HepG2 (cell line): ENCODE data around the gene ST6GALNAC3. TPM values are rescaled to one million over a fixed set of nuclear protein-coding genes. Genes with fewer than 3 reads are reported as not detected.

Experiments
- ATAC-seq: fragments of 200-7000 bp; cut with Tn5 transposase; 3 replicates; pipeline ENCODE4 v1.9.1; 2020; ENCODE audit warnings: mild to moderate bottlenecking, moderate library complexity
- BruUV-seq: library from RNA; stranded (reverse); fragments of 400-500 nt; replicated peaks from 2 replicates; lab custom pipeline; 2021; lab: Mats Ljungman, UMichigan
- CTCF ChIA-PET: fragments of 300-600 bp; formaldehyde crosslinking; extraction: SDS; loops from one replicate; lab custom pipeline; 2021; ENCODE audit warnings: low total read pairs, inconsistent platforms, low intra/inter-chr PET ratio; lab: Yijun Ruan, JAX
- POLR2A ChIA-PET: fragments of 350-600 bp; sonication (Branson Sonifier 250); formaldehyde crosslinking; loops from one replicate; lab custom pipeline; 2020; ENCODE audit warnings: antibody characterized with exemption, inconsistent platforms; lab: Yijun Ruan, JAX
- DNase-seq: peaks from one replicate; pipeline ENCODE4 v3.0.0-alpha.2; 2015; ENCODE audit warnings: low spot score
- FAIRE-seq: peaks from 3 replicates; lab custom pipeline; 2011; peaks lifted over from hg19 to GRCh38; lab: Jason Lieb, UNC
- H2AFZ ChIP-seq: one replicate; pipeline ENCODE4 v1.6.1; 2011; ENCODE audit warnings: low read length, inconsistent platforms
- H3K27ac ChIP-seq: fragments of 300-600 bp; 3 replicates; pipeline ENCODE4 v1.8.0; 2011; ENCODE audit warnings: mixed run types, mild to moderate bottlenecking, mixed read lengths, low read length, inconsistent platforms; ENCODE audit not compliant: insufficient read depth; ENCODE audit errors: extremely low read length
- H3K27me3 ChIP-seq, 2 experiments: fragments of 200-600 bp in 1 of 2; 2 replicates in 1 of 2; 3 replicates in 1 of 2; pipeline versions ENCODE4 v1.6.0 to v1.8.0; 2011; ENCODE audit warnings: low read length in 2 of 2, mild to moderate bottlenecking in 2 of 2, moderate library complexity in 2 of 2, inconsistent platforms in 1 of 2; ENCODE audit not compliant: insufficient read depth in 2 of 2, control insufficient read depth in 1 of 2
- H3K36me3 ChIP-seq, 2 experiments: fragments of 200-600 bp in 1 of 2; replicated peaks in 1 of 2; 2 replicates in 1 of 2; 3 replicates in 1 of 2; pipeline versions ENCODE4 v1.5.1 to v1.8.0; 2011; ENCODE audit warnings: low read length in 2 of 2, inconsistent platforms in 1 of 2; ENCODE audit not compliant: insufficient read depth in 2 of 2, control insufficient read depth in 1 of 2
- H3K4me1 ChIP-seq: 2 replicates; pipeline ENCODE4 v1.5.1; 2012; ENCODE audit warnings: low read length, inconsistent platforms; ENCODE audit not compliant: insufficient read depth
- H3K4me2 ChIP-seq: 2 replicates; pipeline ENCODE4 v1.6.0; 2011; ENCODE audit warnings: low read depth, low read length, inconsistent platforms
- H3K4me3 ChIP-seq, 3 experiments: fragments of 200-600 bp in 1 of 3; sonication (generic), shearing (Covaris generic) in 1 of 3; replicated peaks in 1 of 3; 2 replicates each; pipeline ENCODE4 v1.5.1; 2011 to 2016; ENCODE audit warnings: low read length in 3 of 3, inconsistent platforms in 2 of 3, low read depth in 2 of 3, mild to moderate bottlenecking in 2 of 3, control low read depth in 1 of 3, mixed read lengths in 1 of 3; ENCODE audit not compliant: insufficient read depth in 1 of 3
- H3K79me2 ChIP-seq: one replicate; pipeline ENCODE4 v1.6.1; 2011; ENCODE audit warnings: low read length, inconsistent platforms; ENCODE audit not compliant: insufficient read depth
- H3K9ac ChIP-seq: 2 replicates; pipeline ENCODE4 v1.6.0; 2011; ENCODE audit warnings: mild to moderate bottlenecking, low read depth, low read length, inconsistent platforms; ENCODE audit not compliant: insufficient read depth
- H3K9me3 ChIP-seq: 2 replicates; pipeline ENCODE4 v1.5.1; 2012; ENCODE audit warnings: mild to moderate bottlenecking, low read length
- H4K20me1 ChIP-seq: 2 replicates; pipeline ENCODE4 v1.6.0; 2011; ENCODE audit warnings: inconsistent platforms, mild to moderate bottlenecking, low read length, moderate library complexity; ENCODE audit not compliant: insufficient read depth
- ATM ChIP-seq: fragments of 450-650 bp; IDR thresholded peaks from 2 replicates; pipeline ENCODE4 v1.7.1; 2017; ENCODE audit warnings: mild to moderate bottlenecking, borderline replicate concordance
- E2F1 ChIP-seq: sonication (generic); formaldehyde crosslinking; IDR thresholded peaks from 2 replicates; pipeline ENCODE4 v1.5.0; 2020; ENCODE audit warnings: missing genetic modification reagents
- GMEB2 ChIP-seq: IDR thresholded peaks from 2 replicates; pipeline ENCODE4 v1.6.1; 2016; ENCODE audit warnings: missing biosample characterization, missing genetic modification reagents, low read depth
- HMGXB4 ChIP-seq, 2 experiments: sonication (generic) in 1 of 2; formaldehyde crosslinking in 1 of 2; IDR thresholded peaks; 2 replicates each; pipeline versions ENCODE4 v1.4.0 to v1.6.1; 2018 to 2020; ENCODE audit warnings: missing genetic modification reagents in 2 of 2, borderline replicate concordance in 1 of 2, low read depth in 1 of 2, mild to moderate bottlenecking in 1 of 2, missing biosample characterization in 1 of 2
- MXI1 ChIP-seq: IDR thresholded peaks from 3 replicates; pipeline ENCODE4 v1.6.1; 2012; ENCODE audit warnings: low read depth, low read length, inconsistent platforms, borderline replicate concordance
- NFYB ChIP-seq: sonication (generic); formaldehyde crosslinking; IDR thresholded peaks from 2 replicates; pipeline ENCODE4 v1.4.0; 2020; ENCODE audit warnings: missing genetic modification reagents
- REL ChIP-seq: sonication (generic); formaldehyde crosslinking; conservative IDR thresholded peaks from 2 replicates; pipeline ENCODE4 v1.8.0; 2022; ENCODE audit warnings: mild to moderate bottlenecking, missing genetic modification reagents, moderate library complexity
- RNF219 ChIP-seq: sonication (generic); formaldehyde crosslinking; IDR thresholded peaks from 2 replicates; pipeline ENCODE4 v1.5.0; 2020; ENCODE audit warnings: mild to moderate bottlenecking, missing genetic modification reagents
- SIN3B ChIP-seq: fragments of 150-350 bp; IDR thresholded peaks from 2 replicates; pipeline ENCODE4 v1.6.1; 2014; ENCODE audit warnings: low read length
- U2AF1 ChIP-seq: fragments of 200-400 bp; formaldehyde crosslinking; optimal IDR thresholded peaks from 2 replicates; pipeline ENCODE3; 2017; ENCODE audit warnings: mild to moderate bottlenecking, low read depth, low read length
- ZBTB33 ChIP-seq: sonication (generic); formaldehyde crosslinking; IDR thresholded peaks from 2 replicates; pipeline ENCODE4 v1.4.0; 2020; ENCODE audit warnings: missing genetic modification reagents
- ZFP36 ChIP-seq: fragments of 150-350 bp; IDR thresholded peaks from 2 replicates; pipeline ENCODE4 v1.6.1; 2018; ENCODE audit warnings: borderline replicate concordance, low read length, low read depth; ENCODE audit not compliant: partially characterized antibody
- ZNF772 ChIP-seq: sonication (generic); formaldehyde crosslinking; IDR thresholded peaks from 2 replicates; pipeline ENCODE4 v1.5.0; 2020; ENCODE audit warnings: mild to moderate bottlenecking, missing genetic modification reagents
- ZSCAN12 ChIP-seq: sonication (generic); formaldehyde crosslinking; IDR thresholded peaks from 2 replicates; pipeline ENCODE4 v1.9.0; 2021; ENCODE audit warnings: mild to moderate bottlenecking, missing genetic modification reagents
- WGBS: methylation state at CpG from one replicate; pipeline ENCODE4 v1.1.6; 2017; ENCODE audit warnings: low lambda C conversion rate; 5-methylcytosine and 5-hydroxymethylcytosine counted together
- in situ Hi-C: cut with HindIII; loops from 2 replicates; pipeline ENCODE4 v1.10.0; 2017; ENCODE audit warnings: low pct_unique_long_range_greater_than_20kb; ENCODE audit not compliant: extremely low pct_ligation_motif_present
- intact Hi-C: fragments of 100-400 bp; cut with micrococcal nuclease; formaldehyde crosslinking; loops from one replicate; pipeline ENCODE4 v1.10.0; 2022; ENCODE audit not compliant: unreplicated experiment
- polyA plus RNA-seq, 8 experiments: library from polyadenylated mRNA; depleted of rRNA in 3 of 8; stranded (reverse) in 7 of 8; unstranded in 1 of 8; fragments of >200 nt; fragmentation: Illumina TruSeq in 4 of 8; extraction: Trizol in 4 of 8; gene quantifications; 2 replicates each; pipeline versions ENCODE4 v1.2.1 to v1.2.3, GENCODE V29; 2011 to 2016; ENCODE audit warnings: low read depth in 4 of 8, missing spikeins in 1 of 8, mixed read lengths in 1 of 8; ENCODE audit not compliant: insufficient read depth in 1 of 8
- total RNA-seq, 5 experiments: library from RNA; depleted of rRNA; stranded (reverse); fragments of >200 nt; fragmentation: Illumina TruSeq; extraction: Trizol; gene quantifications; 2 replicates each; pipeline ENCODE4 v1.2.3, GENCODE V29; 2016; ENCODE audit warnings: low read depth in 1 of 5

ST6GALNAC3 gene
- total and polyA plus RNA-seq, 2 of the 13 experiments (the other 11 are each of a cell fraction or from before 2014, with no cell fraction given): not detected

GRCh38 chr1:76425201-76426145, 350.9 kb downstream of the ST6GALNAC3 start:
- Histone ChIP-seq H3K36me3 (no peaks in the 10 kb centered on the region), H3K27ac (no peak overlapping the region), H3K79me2 (no peaks in the 10 kb centered on the region), H2AFZ (no peak overlapping the region), H3K27me3 (no peaks in the 10 kb centered on the region), H3K9me3 (peaks cover 5% of the 10 kb centered on the region; the same call in 1 of the 2 replicates), H4K20me1 (no peaks in the 10 kb centered on the region), H3K9ac (no peak overlapping the region), H3K4me3 (no peak overlapping the region), H3K4me2 (no peak overlapping the region), H3K4me1 (no peaks in the 10 kb centered on the region)
- no peak for FAIRE-seq
- no TSS peak for BruUV-seq
- in situ Hi-C loops: no loop called here
- ChIA-PET POLR2A (no interaction called here), CTCF (no interaction called here)
- TF ChIP-seq ZSCAN12 (no peak), REL (CRISPR knock-in tag) (no peak), E2F1 (no peak), SIN3B (no peak), RNF219 (no peak), ATM (no peak), ZFP36 (no peak), MXI1 (no peak), GMEB2 (no peak), ZNF772 (CRISPR knock-in tag) (no peak), NFYB (CRISPR knock-in tag) (no peak), HMGXB4 (CRISPR knock-in tag; IDR thresholded peaks at IDR 0.05; ENCODE audit: borderline replicate concordance in 1 of 2, low read depth in 1 of 2) (no peak), ZBTB33 (no peak), U2AF1 (no peak)
- ATAC-seq: no peak
- DNase-seq: no peak
- intact Hi-C loops: no loop called here
- WGBS: 38% methylated on average over 10 of the region's 10 CpGs
